MG63 (cell line): Measurements from ENCODE around the gene SORCS2. TPM values are rescaled to one million over a fixed set of nuclear protein-coding genes. Genes with fewer than 3 reads are reported as not detected.

ENCODE experiments used
- DNase-seq: peaks from one replicate; pipeline ENCODE4 v3.0.0-alpha.2; 2020
- H3K27me3 ChIP-seq: fragments of 250-450 bp; sonication (Bioruptor Pico); 2 replicates; pipeline ENCODE4 v1.5.1; 2020; ENCODE audit warnings: mild to moderate bottlenecking, moderate library complexity
- H3K36me3 ChIP-seq: fragments of 250-450 bp; sonication (Bioruptor Pico); 2 replicates; pipeline ENCODE4 v1.5.1; 2020; ENCODE audit warnings: mild to moderate bottlenecking, moderate library complexity
- H3K4me3 ChIP-seq: fragments of 250-450 bp; sonication (Bioruptor Pico); 2 replicates; pipeline ENCODE4 v1.5.1; 2020; ENCODE audit warnings: mild to moderate bottlenecking, moderate library complexity
- H3K9me3 ChIP-seq: fragments of 250-450 bp; sonication (Bioruptor Pico); 2 replicates; pipeline ENCODE4 v1.5.1; 2020; ENCODE audit warnings: mild to moderate bottlenecking, moderate library complexity
- total RNA-seq: library from RNA; depleted of rRNA; stranded (reverse); fragments of >200 nt; shearing (Covaris generic); gene quantifications from 2 replicates; pipeline ENCODE4 v1.2.3, GENCODE V29; 2014; ENCODE audit warnings: low replicate concordance

The SORCS2 gene
- total RNA-seq, 1 experiment from 2014 or later, result 1.5 TPM

GRCh38 chr4:7355795-7356194, 163.5 kb downstream of the SORCS2 start:
- H3K27me3 ChIP-seq, result no peaks in the 10 kb centered on the region
- H3K36me3 ChIP-seq, result no peaks in the 10 kb centered on the region
- no peak for DNase-seq

GRCh38 chr4:7356667-7357310, 164.5 kb downstream of the SORCS2 start:
- H3K36me3 ChIP-seq, result no peaks in the 10 kb centered on the region
- no peak for DNase-seq
- H3K4me3 ChIP-seq, result no peak overlapping the region
- H3K9me3 ChIP-seq, result no peaks in the 10 kb centered on the region
- H3K27me3 ChIP-seq, result no peaks in the 10 kb centered on the region

More at GRCh38 chr4:7355795-7356194, 163.5 kb downstream of the SORCS2 start:
- no peak overlapping the region for H3K4me3 ChIP-seq
- H3K9me3 ChIP-seq, result no peaks in the 10 kb centered on the region

- Histone ChIP-seq H3K27me3 (no peaks in the 10 kb centered on the region), H3K9me3 (no peaks in the 10 kb centered on the region), H3K36me3 (no peaks in the 10 kb centered on the region), H3K4me3 (no peak overlapping the region)
- no peak for DNase-seq
Observed at GRCh38 chr4:7357323-7357722, 165.0 kb downstream of the SORCS2 start.

GRCh38 chr4:7358100-7358735, 165.9 kb downstream of the SORCS2 start:
- H3K36me3 ChIP-seq, result no peaks in the 10 kb centered on the region
- no peaks in the 10 kb centered on the region for H3K9me3 ChIP-seq
- DNase-seq, result peak; percentile 85
- H3K27me3 ChIP-seq, result no peaks in the 10 kb centered on the region
- H3K4me3 ChIP-seq, result no peak overlapping the region

- Histone ChIP-seq H3K9me3 (no peaks in the 10 kb centered on the region), H3K4me3 (no peak overlapping the region), H3K36me3 (no peaks in the 10 kb centered on the region), H3K27me3 (no peaks in the 10 kb centered on the region)
- no peak for DNase-seq
Observed at GRCh38 chr4:7359400-7360062, 167.2 kb downstream of the SORCS2 start.

- no peaks in the 10 kb centered on the region for H3K9me3 ChIP-seq
- no peak overlapping the region for H3K4me3 ChIP-seq
- no peaks in the 10 kb centered on the region for H3K27me3 ChIP-seq
- DNase-seq, result no peak
- H3K36me3 ChIP-seq, result no peaks in the 10 kb centered on the region
Observed at GRCh38 chr4:7360806-7361205, 168.5 kb downstream of the SORCS2 start.

DNA sequence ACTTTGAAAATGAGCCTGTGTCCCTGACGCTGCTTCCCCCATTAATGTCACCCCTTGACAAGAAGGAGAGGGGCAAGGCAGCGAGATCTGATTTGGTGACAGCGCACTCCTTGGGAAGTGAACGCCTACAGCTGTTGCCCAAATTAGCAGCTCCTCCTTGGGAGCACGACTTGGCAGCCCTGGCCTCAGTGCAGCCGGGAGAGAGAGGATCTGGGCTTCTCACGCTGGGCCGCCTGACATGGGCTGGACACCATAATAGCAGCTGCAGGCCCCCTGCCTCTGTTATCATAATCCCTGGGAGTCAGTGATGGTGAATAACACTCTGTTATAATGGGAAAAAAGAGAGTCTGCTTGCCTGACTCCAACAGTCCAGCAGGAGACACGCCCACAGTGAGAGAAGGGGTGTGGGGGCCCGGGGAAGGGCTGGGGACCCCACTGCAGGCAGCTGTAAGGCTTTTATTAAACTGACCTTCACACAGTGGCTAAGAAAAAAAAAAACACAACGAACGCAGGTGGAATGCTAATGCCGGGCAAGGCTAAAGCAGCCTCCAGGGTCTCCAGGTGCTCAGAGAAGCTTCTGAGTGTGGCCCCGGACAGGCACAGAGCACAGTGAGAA, 169.1 kb downstream of the SORCS2 start:
- Histone ChIP-seq H3K36me3 (no peaks in the 10 kb centered on the region), H3K27me3 (no peaks in the 10 kb centered on the region), H3K9me3 (no peaks in the 10 kb centered on the region), H3K4me3 (no peak overlapping the region)
- DNase-seq, result no peak

- Histone ChIP-seq H3K27me3 (no peaks in the 10 kb centered on the region), H3K36me3 (no peaks in the 10 kb centered on the region), H3K9me3 (no peaks in the 10 kb centered on the region), H3K4me3 (no peak overlapping the region)
- no peak for DNase-seq
Observed at GRCh38 chr4:7362341-7362740, 170.0 kb downstream of the SORCS2 start.

GRCh38 chr4:7362862-7363430, 170.6 kb downstream of the SORCS2 start:
- Histone ChIP-seq H3K4me3 (no peak overlapping the region), H3K36me3 (no peaks in the 10 kb centered on the region), H3K27me3 (no peaks in the 10 kb centered on the region), H3K9me3 (no peaks in the 10 kb centered on the region)
- no peak for DNase-seq

- H3K27me3 ChIP-seq, result no peaks in the 10 kb centered on the region
- H3K9me3 ChIP-seq, result no peaks in the 10 kb centered on the region
Observed at GRCh38 chr4:7364979-7365378, 172.6 kb downstream of the SORCS2 start.

GRCh38 chr4:7365462-7366179, 173.3 kb downstream of the SORCS2 start:
- DNase-seq, result peak; percentile 22
- H3K4me3 ChIP-seq, result no peak overlapping the region
- H3K9me3 ChIP-seq, result no peaks in the 10 kb centered on the region
- no peaks in the 10 kb centered on the region for H3K27me3 ChIP-seq
- no peaks in the 10 kb centered on the region for H3K36me3 ChIP-seq

More at GRCh38 chr4:7364979-7365378, 172.6 kb downstream of the SORCS2 start:
- DNase-seq, result no peak
- Histone ChIP-seq H3K4me3 (no peak overlapping the region), H3K36me3 (no peaks in the 10 kb centered on the region)

GRCh38 chr4:7366180-7366945, 174.0 kb downstream of the SORCS2 start:
- no peaks in the 10 kb centered on the region for H3K36me3 ChIP-seq
- H3K9me3 ChIP-seq, result no peaks in the 10 kb centered on the region
- DNase-seq, result no peak
- no peaks in the 10 kb centered on the region for H3K27me3 ChIP-seq
- no peak overlapping the region for H3K4me3 ChIP-seq

DNA sequence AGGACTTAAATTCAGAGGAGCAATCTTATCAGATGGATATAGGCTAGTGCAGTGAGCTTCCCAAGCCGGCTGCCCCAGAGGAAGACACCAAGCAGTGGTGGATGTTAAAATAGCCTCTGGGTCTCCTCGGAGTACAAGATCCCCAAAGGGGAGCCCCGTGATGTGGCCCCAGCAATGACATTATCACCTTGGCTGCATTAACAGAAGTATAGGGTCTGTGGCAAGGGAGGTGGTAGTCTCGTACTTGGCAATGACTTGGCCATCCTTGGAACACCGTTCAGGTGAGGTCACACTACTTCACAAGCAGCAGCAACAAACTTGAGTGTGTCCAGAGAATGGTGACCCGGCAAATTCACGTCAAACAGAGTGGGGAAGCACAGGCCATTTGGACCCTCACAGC, 174.6 kb downstream of the SORCS2 start:
- Histone ChIP-seq H3K9me3 (no peaks in the 10 kb centered on the region), H3K27me3 (no peaks in the 10 kb centered on the region), H3K4me3 (no peak overlapping the region), H3K36me3 (no peaks in the 10 kb centered on the region)
- DNase-seq, result no peak

DNA sequence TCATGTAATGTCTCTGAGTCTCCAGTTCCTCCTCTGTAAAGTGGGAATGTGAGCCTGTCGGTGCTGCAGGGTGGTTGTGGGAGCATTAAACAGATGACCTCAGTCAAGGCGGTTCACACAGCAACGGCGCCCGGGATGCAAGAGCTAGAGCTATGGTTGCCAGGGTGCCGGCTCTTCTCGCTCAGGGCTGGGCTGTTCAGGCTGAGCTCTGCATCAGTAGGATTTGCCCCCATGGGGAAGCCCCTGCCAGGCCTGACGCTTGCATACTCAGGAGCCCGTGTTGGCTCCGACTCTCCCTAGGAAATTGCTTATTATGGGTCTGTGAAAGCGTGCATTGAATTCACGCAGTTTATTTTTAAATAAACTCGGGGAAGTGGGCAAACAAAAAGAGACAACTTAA, 175.1 kb downstream of the SORCS2 start:
- Histone ChIP-seq H3K4me3 (no peak overlapping the region), H3K27me3 (no peaks in the 10 kb centered on the region), H3K9me3 (no peaks in the 10 kb centered on the region), H3K36me3 (no peaks in the 10 kb centered on the region)
- DNase-seq, result no peak

- no peaks in the 10 kb centered on the region for H3K27me3 ChIP-seq
- DNase-seq, result peak; percentile 58
- H3K4me3 ChIP-seq, result no peak overlapping the region
- no peaks in the 10 kb centered on the region for H3K36me3 ChIP-seq
- no peaks in the 10 kb centered on the region for H3K9me3 ChIP-seq
Observed at GRCh38 chr4:7367864-7368277, 175.5 kb downstream of the SORCS2 start.

- Histone ChIP-seq H3K27me3 (no peaks in the 10 kb centered on the region), H3K4me3 (no peak overlapping the region), H3K9me3 (no peaks in the 10 kb centered on the region), H3K36me3 (no peaks in the 10 kb centered on the region)
- no peak for DNase-seq
Observed at GRCh38 chr4:7368296-7368695, 176.0 kb downstream of the SORCS2 start.
